Large intestine (tissue), 3 donors: ENCODE data around the gene SINHCAF. TPM values are rescaled to one million over a fixed set of nuclear protein-coding genes. Genes with fewer than 3 reads are reported as not detected.

Source experiments
- DNase-seq, 2 donors: peaks; one replicate each; pipeline versions ENCODE4 v3.0.0 to v3.0.0-alpha.2; 2013
- H3K27ac ChIP-seq: one replicate; pipeline ENCODE4 v1.5.1; 2013; ENCODE audit warnings: low read length
- H3K27me3 ChIP-seq: 2 replicates; pipeline ENCODE4 v1.6.1; 2013; ENCODE audit warnings: low read length; ENCODE audit not compliant: control insufficient read depth, insufficient read depth
- H3K36me3 ChIP-seq: 2 replicates; pipeline ENCODE4 v1.6.1; 2013; ENCODE audit warnings: low read length; ENCODE audit not compliant: control insufficient read depth, insufficient read depth
- H3K4me1 ChIP-seq: one replicate; pipeline ENCODE4 v1.6.1; 2013; ENCODE audit warnings: low read length; ENCODE audit not compliant: control insufficient read depth, insufficient read depth
- H3K4me3 ChIP-seq: one replicate; pipeline ENCODE4 v1.5.1; 2013; ENCODE audit warnings: low read length
- H3K9me3 ChIP-seq: one replicate; pipeline ENCODE4 v1.6.1; 2013; ENCODE audit warnings: mild to moderate bottlenecking, low read depth, low read length, moderate library complexity; ENCODE audit not compliant: control insufficient read depth
- WGBS: methylation state at CpG from one replicate; pipeline ENCODE4 v1.1.5; 2013; ENCODE audit warnings: low lambda C conversion rate; ENCODE audit not compliant: insufficient coverage; 5-methylcytosine and 5-hydroxymethylcytosine counted together
- polyA plus RNA-seq: library from polyadenylated mRNA; unstranded; fragments of 120-200 nt; gene quantifications from one replicate; pipeline ENCODE4 v1.2.1, GENCODE V29; 2013

SINHCAF gene
- polyA plus RNA-seq, 1 donor: 72.5 TPM

DNA sequence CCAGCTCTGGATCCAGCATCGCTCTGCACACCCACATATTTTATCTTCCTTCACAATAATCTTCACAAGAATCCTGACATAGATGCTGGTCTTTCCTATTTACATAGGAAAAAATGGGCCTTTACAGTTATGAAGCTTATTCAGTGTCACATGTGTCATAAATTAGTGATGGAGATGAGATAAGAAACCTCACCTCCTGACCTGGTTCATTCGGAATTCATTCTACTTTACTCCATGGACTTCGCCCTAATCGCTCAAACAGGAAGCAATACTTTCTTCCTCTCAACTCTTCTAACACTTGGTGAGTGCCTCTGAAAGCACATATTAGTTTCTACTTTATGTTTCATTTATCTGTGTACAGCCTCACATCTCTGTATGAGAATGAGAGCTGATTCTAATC lies 12.0 kb upstream of the SINHCAF start:
- peak; percentile 77 to 92 for DNase-seq
- H3K4me3 ChIP-seq: no peak overlapping the region
- H3K27me3 ChIP-seq: no peaks in the 10 kb centered on the region
- peak overlapping the region; percentile 68 for H3K27ac ChIP-seq
- no peaks in the 10 kb centered on the region for H3K36me3 ChIP-seq
- H3K4me1 ChIP-seq: peaks cover 6% of the 10 kb centered on the region
- H3K9me3 ChIP-seq: no peaks in the 10 kb centered on the region
- 17% methylated on average over 2 of the region's 4 CpGs for WGBS

GRCh38 chr12:31331242-31331641 lies 5.3 kb upstream of the SINHCAF start:
- Histone ChIP-seq H3K4me1 (no peaks in the 10 kb centered on the region), H3K27ac (no peak overlapping the region), H3K9me3 (no peaks in the 10 kb centered on the region), H3K27me3 (no peaks in the 10 kb centered on the region), H3K4me3 (no peak overlapping the region), H3K36me3 (no peaks in the 10 kb centered on the region)
- WGBS: no CpG with 5 or more reads among the region's 4 CpGs
- DNase-seq: no peak

DNA sequence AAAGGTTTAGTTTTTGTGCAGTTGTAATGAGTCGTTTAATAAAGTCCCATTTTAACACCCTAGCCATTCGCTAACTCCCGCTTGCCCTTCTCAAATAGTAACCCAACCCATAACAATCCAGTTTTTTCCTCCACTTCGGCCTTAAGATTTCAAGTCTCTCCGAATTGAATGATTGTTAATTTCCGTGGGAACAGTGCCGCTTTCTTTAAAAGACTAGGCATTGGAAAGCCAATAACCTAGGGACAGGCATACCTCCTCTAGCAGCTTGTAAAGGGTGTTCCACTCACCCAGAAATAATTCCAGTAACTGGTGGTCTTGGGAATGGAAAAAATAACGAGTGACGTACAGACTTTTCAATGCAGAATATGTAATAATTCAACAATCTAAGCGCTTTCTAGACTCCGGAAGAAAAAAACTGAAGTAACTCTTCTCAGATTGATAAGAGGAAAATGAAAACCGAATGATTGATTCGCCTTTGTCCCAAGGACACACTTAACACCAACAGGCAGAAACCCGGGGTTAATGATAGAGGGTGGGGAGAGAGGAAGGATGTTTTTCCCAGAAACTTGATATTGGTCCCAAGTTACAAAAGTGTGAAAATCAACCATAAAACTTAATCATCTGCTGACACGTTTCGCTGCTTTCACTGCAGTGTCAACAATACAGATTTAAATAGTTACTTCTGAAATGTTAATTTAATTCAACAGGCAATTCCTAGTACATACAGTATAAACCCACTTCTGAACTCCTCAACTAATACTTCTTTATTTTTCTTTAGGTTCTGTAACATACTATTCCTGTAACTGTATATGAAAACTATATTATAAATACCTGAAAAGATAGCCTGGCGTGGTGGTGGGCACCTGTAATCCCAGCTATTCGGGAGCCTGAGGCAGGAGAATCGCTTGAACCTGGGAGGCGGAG lies 1.0 kb upstream of the SINHCAF start:
- H3K27ac ChIP-seq: peak overlapping the region; percentile 73
- peaks cover 3% of the 10 kb centered on the region for H3K4me1 ChIP-seq
- whole genome bisulfite sequencing: 65% methylated on average over 5 of the region's 20 CpGs
- no peaks in the 10 kb centered on the region for H3K36me3 ChIP-seq
- peak in 1 of 2 donors; percentile 51 for DNase-seq
- H3K9me3 ChIP-seq: peaks cover 2% of the 10 kb centered on the region
- H3K27me3 ChIP-seq: no peaks in the 10 kb centered on the region
- H3K4me3 ChIP-seq: peak overlapping the region; percentile 88

DNA sequence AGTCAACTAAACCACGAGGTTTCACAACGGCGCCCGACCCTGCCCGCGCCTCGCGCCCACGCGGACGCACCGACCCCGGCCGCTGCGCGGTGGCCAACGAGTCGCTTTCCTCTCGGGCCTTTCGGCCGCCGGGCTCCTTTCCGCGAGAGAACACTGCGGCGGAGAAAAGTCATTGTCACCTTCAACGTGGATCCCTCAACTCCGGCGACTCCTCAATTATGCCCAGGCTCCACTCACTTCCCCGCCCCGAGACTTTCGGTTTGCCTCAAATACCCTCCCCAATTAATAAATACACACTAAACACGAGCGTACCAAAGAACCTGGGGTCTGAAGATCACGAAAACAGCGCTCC lies 450 bp downstream of the SINHCAF start:
- H3K4me1 ChIP-seq: peaks cover 3% of the 10 kb centered on the region
- WGBS: no CpG with 5 or more reads among the region's 36 CpGs
- H3K27me3 ChIP-seq: no peaks in the 10 kb centered on the region
- peaks cover 2% of the 10 kb centered on the region for H3K9me3 ChIP-seq
- H3K36me3 ChIP-seq: no peaks in the 10 kb centered on the region
- H3K4me3 ChIP-seq: peak overlapping the region; percentile 88
- peak overlapping the region; percentile 95 for H3K27ac ChIP-seq
- DNase-seq: no peak

- Histone ChIP-seq H3K27ac (peak overlapping the region; percentile 95), H3K4me1 (peaks cover 3% of the 10 kb centered on the region), H3K4me3 (peak overlapping the region; percentile 88), H3K9me3 (peaks cover 2% of the 10 kb centered on the region), H3K27me3 (no peaks in the 10 kb centered on the region), H3K36me3 (no peaks in the 10 kb centered on the region)
- DNase-seq: peak; percentile 34 to 75
- whole genome bisulfite sequencing: no CpG with 5 or more reads among the region's 69 CpGs
Observed at GRCh38 chr12:31324845-31325523, 966 bp downstream of the SINHCAF start.

- WGBS: no CpG with 5 or more reads among the region's 81 CpGs
- H3K4me1 ChIP-seq: peaks cover 3% of the 10 kb centered on the region
- peaks cover 2% of the 10 kb centered on the region for H3K9me3 ChIP-seq
- peak in 1 of 2 donors; percentile 66 for DNase-seq
- H3K4me3 ChIP-seq: peak overlapping the region; percentile 88
- H3K27me3 ChIP-seq: no peaks in the 10 kb centered on the region
- H3K27ac ChIP-seq: peak overlapping the region; percentile 95
- no peaks in the 10 kb centered on the region for H3K36me3 ChIP-seq
Observed at GRCh38 chr12:31324116-31324844, 1.7 kb downstream of the SINHCAF start.

DNA sequence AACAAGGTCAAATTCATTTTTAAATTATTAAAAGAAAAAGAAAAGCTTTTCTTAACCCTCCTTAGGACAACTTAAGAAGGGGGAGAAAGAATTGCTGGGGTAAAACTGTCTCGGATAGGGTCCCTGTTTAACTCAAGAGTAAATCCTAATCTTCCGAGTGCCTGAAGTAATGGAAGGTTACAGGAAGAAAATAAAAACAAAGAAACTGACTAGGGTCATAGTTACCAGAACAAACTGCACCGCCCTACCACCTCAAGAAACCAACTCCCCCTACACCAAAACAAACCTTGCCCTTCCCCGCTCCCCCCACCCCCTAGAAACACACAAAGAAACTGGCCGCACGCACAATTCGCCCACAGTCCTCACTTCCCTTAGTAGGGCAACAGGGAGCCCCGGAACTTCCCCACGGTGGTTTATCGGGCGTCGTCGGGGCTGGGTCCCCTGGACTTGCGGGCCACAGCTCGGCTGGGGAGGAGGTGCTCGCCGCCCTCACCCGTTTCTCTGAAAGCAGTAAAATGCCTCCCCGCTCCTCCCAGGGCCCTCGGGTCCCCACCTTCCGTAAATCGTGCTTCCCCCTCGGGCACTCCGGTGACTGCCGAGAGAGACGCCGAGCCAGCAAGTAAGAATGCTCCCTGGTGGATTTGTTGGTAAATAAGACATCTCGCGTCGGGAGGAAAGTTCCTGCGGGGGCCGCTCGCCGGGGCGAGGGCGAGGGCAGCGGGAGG lies 2.4 kb downstream of the SINHCAF start:
- peak overlapping the region; percentile 88 for H3K4me3 ChIP-seq
- whole genome bisulfite sequencing: 10% methylated on average over 2 of the region's 37 CpGs
- peaks cover 2% of the 10 kb centered on the region for H3K9me3 ChIP-seq
- peak in 1 of 2 donors; percentile 91 for DNase-seq
- H3K27me3 ChIP-seq: no peaks in the 10 kb centered on the region
- peaks cover 3% of the 10 kb centered on the region for H3K4me1 ChIP-seq
- no peaks in the 10 kb centered on the region for H3K36me3 ChIP-seq
- peak overlapping the region; percentile 95 for H3K27ac ChIP-seq

DNA sequence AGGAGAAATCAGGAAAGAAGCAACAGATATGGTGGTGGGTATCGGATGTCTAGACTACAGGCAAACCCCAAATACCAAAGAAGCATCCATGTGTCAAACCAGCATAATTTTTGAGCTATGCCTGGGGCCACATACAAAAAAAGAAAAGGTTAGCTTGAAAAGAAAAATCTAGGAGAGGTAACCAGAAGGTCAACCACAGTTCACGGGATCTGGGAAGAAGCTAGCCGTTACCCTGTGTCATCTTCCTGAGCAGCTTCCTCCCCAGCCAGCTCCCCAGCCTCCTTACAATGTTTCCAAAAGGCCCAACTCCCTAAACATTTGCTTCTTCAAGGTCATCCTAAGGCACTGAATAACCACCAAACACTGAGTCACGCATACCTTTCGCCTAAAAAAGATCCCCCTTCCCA lies 3.1 kb downstream of the SINHCAF start:
- no CpG with 5 or more reads among the region's 5 CpGs for WGBS

GRCh38 chr12:31321897-31322228 lies 4.1 kb downstream of the SINHCAF start:
- Histone ChIP-seq H3K4me3 (no peak overlapping the region), H3K27ac (no peak overlapping the region), H3K27me3 (no peaks in the 10 kb centered on the region), H3K36me3 (no peaks in the 10 kb centered on the region), H3K9me3 (peaks cover 2% of the 10 kb centered on the region), H3K4me1 (peaks cover 3% of the 10 kb centered on the region)
- WGBS: 60% methylated on average over 1 of the region's 1 CpG
- DNase-seq: peak in 1 of 2 donors; percentile 17

More for the DNA sequence above, 3.1 kb downstream of the SINHCAF start:
- peaks cover 2% of the 10 kb centered on the region for H3K9me3 ChIP-seq
- peaks cover 3% of the 10 kb centered on the region for H3K4me1 ChIP-seq
- no peaks in the 10 kb centered on the region for H3K36me3 ChIP-seq
- peak overlapping the region; percentile 95 for H3K27ac ChIP-seq
- H3K27me3 ChIP-seq: no peaks in the 10 kb centered on the region
- peak overlapping the region; percentile 88 for H3K4me3 ChIP-seq
- peak in 1 of 2 donors; percentile 42 for DNase-seq
